ENCODE measurements around the gene TMEM178A. TPM values are rescaled to one million over a fixed set of nuclear protein-coding genes. Genes with fewer than 3 reads are reported as not detected.

The TMEM178A gene
- total RNA-seq, 1 donor, result 0.72 TPM

DNA sequence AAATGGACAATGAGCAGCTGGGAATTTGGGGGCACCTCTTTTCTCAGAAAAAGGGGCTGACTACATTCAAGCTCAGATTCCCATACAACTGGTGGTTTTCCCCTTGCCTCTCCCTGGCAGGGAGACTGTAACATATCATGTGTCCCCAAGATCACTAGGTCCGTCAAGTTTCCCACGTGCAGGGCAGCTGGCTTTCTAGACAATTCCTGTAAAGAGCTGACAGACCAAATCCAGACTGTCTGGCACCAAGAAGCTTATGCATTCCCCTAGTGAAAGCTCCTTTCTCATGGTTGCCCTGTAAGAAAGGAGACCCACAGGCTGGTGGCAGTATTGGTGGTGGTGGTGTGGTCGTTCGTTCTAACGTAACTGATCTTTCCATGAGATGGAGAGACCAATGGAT lies 64.6 kb downstream of the TMEM178A start:
- TF ChIP-seq, protein P1, sequence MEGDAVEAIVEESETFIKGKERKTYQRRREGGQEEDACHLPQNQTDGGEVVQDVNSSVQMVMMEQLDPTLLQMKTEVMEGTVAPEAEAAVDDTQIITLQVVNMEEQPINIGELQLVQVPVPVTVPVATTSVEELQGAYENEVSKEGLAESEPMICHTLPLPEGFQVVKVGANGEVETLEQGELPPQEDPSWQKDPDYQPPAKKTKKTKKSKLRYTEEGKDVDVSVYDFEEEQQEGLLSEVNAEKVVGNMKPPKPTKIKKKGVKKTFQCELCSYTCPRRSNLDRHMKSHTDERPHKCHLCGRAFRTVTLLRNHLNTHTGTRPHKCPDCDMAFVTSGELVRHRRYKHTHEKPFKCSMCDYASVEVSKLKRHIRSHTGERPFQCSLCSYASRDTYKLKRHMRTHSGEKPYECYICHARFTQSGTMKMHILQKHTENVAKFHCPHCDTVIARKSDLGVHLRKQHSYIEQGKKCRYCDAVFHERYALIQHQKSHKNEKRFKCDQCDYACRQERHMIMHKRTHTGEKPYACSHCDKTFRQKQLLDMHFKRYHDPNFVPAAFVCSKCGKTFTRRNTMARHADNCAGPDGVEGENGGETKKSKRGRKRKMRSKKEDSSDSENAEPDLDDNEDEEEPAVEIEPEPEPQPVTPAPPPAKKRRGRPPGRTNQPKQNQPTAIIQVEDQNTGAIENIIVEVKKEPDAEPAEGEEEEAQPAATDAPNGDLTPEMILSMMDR (IDR thresholded peaks at IDR 0.05; ENCODE audit: extremely low read depth, low read depth, low read length), result no peak
- Histone ChIP-seq H3K27ac (ENCODE audit: low read depth, low read length) (no peak overlapping the region), H3K4me2 (ENCODE audit: insufficient read depth, low read length) (no peak overlapping the region), H3K4me1 (ENCODE audit: insufficient read depth, low read length) (peaks cover 18% of the 10 kb centered on the region), H3K27me3 (ENCODE audit: insufficient read depth, low read length) (no peaks in the 10 kb centered on the region), H3K4me3 (ENCODE audit: insufficient read depth, low read length) (no peak overlapping the region), H3K79me2 (ENCODE audit: insufficient read depth, low read length) (peaks cover 24% of the 10 kb centered on the region), H3K36me3 (ENCODE audit: insufficient read depth, low read length) (peaks cover 17% of the 10 kb centered on the region), H2AFZ (ENCODE audit: low read length) (no peak overlapping the region), H4K20me1 (ENCODE audit: insufficient read depth, low read length) (no peaks in the 10 kb centered on the region), H3K9me3 (ENCODE audit: low read depth, low read length) (no peaks in the 10 kb centered on the region)
- no peak for DNase-seq (ENCODE audit: insufficient read length, low spot score, missing footprints)

DNA sequence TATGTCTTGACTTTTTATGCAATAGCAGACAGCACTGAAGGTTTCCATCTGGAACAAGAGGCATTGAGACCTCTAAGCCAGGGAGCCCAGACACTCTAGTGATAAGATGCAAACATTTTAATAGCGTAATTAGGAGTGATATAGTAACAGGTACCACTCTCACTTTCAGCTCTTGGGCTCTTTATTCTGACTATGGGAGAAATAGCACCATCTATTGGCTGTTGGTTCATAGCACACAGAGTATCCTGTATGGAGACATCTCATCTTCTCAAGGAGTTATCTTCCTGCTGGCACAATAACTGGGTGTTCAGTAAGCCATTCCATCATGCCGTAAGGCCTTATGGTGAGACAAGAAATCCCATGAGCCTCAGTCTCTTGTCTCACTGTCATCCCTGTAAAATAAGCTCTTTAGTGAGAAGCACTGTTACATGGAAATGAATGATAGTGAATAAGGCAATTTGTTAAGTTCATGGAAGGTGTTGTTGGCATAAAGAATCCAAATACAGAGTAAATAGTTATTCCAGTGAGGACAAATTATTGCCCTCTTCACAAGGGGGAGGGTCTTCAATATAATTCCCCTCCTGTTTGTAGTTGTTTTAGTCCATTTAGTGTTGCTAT lies 65.1 kb downstream of the TMEM178A start:
- Histone ChIP-seq H3K9me3 (ENCODE audit: low read depth, low read length) (no peaks in the 10 kb centered on the region), H3K4me1 (ENCODE audit: insufficient read depth, low read length) (peaks cover 18% of the 10 kb centered on the region), H3K36me3 (ENCODE audit: insufficient read depth, low read length) (peaks cover 21% of the 10 kb centered on the region), H3K4me3 (ENCODE audit: insufficient read depth, low read length) (no peak overlapping the region), H3K79me2 (ENCODE audit: insufficient read depth, low read length) (peaks cover 29% of the 10 kb centered on the region), H3K27me3 (ENCODE audit: insufficient read depth, low read length) (no peaks in the 10 kb centered on the region), H4K20me1 (ENCODE audit: insufficient read depth, low read length) (no peaks in the 10 kb centered on the region), H3K4me2 (ENCODE audit: insufficient read depth, low read length) (no peak overlapping the region), H2AFZ (ENCODE audit: low read length) (no peak overlapping the region), H3K27ac (ENCODE audit: low read depth, low read length) (no peak overlapping the region)
- no peak for DNase-seq (ENCODE audit: insufficient read length, low spot score, missing footprints)
- TF ChIP-seq, protein P1 (IDR thresholded peaks at IDR 0.05; ENCODE audit: extremely low read depth, low read depth, low read length), result peak; percentile 66

DNA sequence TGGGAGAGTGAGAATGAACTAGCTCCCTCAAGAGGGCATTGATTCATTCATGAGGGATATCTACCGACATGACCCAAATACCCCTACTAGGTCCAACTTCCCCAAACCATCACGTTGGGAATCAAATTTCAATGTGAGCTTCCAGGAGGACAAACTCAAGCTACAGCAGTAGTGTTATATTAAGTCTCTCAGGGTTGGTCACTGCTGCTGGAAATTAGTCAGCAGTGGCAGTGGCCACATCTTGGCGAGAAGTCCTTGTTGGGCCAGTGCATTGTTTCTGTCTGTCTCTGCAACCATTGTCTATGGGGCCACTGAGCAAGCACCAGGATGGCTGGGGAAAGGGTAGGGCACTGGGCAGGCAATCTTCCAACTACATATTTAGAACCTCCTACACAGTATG lies 65.8 kb downstream of the TMEM178A start:
- Histone ChIP-seq H2AFZ (ENCODE audit: low read length) (no peak overlapping the region), H3K9me3 (ENCODE audit: low read depth, low read length) (no peaks in the 10 kb centered on the region), H4K20me1 (ENCODE audit: insufficient read depth, low read length) (no peaks in the 10 kb centered on the region), H3K4me1 (ENCODE audit: insufficient read depth, low read length) (peaks cover 25% of the 10 kb centered on the region), H3K27me3 (ENCODE audit: insufficient read depth, low read length) (no peaks in the 10 kb centered on the region), H3K79me2 (ENCODE audit: insufficient read depth, low read length) (peaks cover 29% of the 10 kb centered on the region), H3K4me3 (ENCODE audit: insufficient read depth, low read length) (no peak overlapping the region), H3K4me2 (ENCODE audit: insufficient read depth, low read length) (no peak overlapping the region), H3K36me3 (ENCODE audit: insufficient read depth, low read length) (peaks cover 21% of the 10 kb centered on the region), H3K27ac (ENCODE audit: low read depth, low read length) (no peak overlapping the region)
- TF ChIP-seq, protein P1 (IDR thresholded peaks at IDR 0.05; ENCODE audit: extremely low read depth, low read depth, low read length), result no peak
- DNase-seq (ENCODE audit: insufficient read length, low spot score, missing footprints), result no peak

DNA sequence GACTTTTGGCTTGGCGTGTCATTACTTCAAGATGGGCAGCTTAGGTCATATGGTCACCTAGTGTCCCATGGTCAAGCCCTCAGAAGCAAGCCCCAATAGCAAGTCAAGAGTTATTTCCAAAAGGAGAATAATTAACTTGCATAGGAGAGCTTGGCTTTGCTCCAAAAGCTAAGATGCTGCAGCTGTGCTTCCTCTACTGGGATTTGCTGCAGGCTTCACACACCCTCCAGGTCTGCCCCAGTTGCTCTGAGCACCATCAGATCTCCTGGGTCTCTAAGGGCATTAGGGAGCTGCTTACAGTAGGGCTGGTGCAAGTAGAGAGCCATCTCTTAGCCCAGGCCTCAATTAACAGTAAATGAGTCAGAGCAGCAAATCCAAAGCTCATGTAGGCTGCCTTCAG lies 66.8 kb downstream of the TMEM178A start:
- peaks cover 35% of the 10 kb centered on the region for H3K4me1 ChIP-seq (ENCODE audit: insufficient read depth, low read length)
- no peak overlapping the region for H3K27ac ChIP-seq (ENCODE audit: low read depth, low read length)
- DNase-seq (ENCODE audit: insufficient read length, low spot score, missing footprints), result no peak

More for the DNA sequence above, 66.8 kb downstream of the TMEM178A start:
- Histone ChIP-seq H3K9me3 (ENCODE audit: low read depth, low read length) (no peaks in the 10 kb centered on the region), H3K4me2 (ENCODE audit: insufficient read depth, low read length) (no peak overlapping the region), H3K4me3 (ENCODE audit: insufficient read depth, low read length) (no peak overlapping the region), H2AFZ (ENCODE audit: low read length) (no peak overlapping the region), H3K27me3 (ENCODE audit: insufficient read depth, low read length) (no peaks in the 10 kb centered on the region), H4K20me1 (ENCODE audit: insufficient read depth, low read length) (no peaks in the 10 kb centered on the region), H3K36me3 (ENCODE audit: insufficient read depth, low read length) (peaks cover 21% of the 10 kb centered on the region), H3K79me2 (ENCODE audit: insufficient read depth, low read length) (peaks cover 29% of the 10 kb centered on the region)
- TF ChIP-seq, protein P1 (IDR thresholded peaks at IDR 0.05; ENCODE audit: extremely low read depth, low read depth, low read length), result no peak

All from osteoblast (primary cell).